Fibroblast of skin of back (primary cell): Measurements from ENCODE around the gene TBC1D10A.

Experiments
- DNase-seq: peaks from one replicate; pipeline ENCODE4 v3.0.0-alpha.2; 2013

TBC1D10A gene

GRCh38 chr22:30299322-30299721, 27.4 kb downstream of the TBC1D10A start:
- DNase-seq: no peak

GRCh38 chr22:30297991-30298701, 28.6 kb downstream of the TBC1D10A start:
- no peak for DNase-seq

- DNase-seq: no peak
These were observed 29.3 kb downstream of the TBC1D10A start for GRCh38 chr22:30297276-30297990.

GRCh38 chr22:30296833-30297232, 29.9 kb downstream of the TBC1D10A start:
- DNase-seq: no peak

GRCh38 chr22:30296324-30296723, 30.4 kb downstream of the TBC1D10A start:
- DNase-seq: no peak

DNA sequence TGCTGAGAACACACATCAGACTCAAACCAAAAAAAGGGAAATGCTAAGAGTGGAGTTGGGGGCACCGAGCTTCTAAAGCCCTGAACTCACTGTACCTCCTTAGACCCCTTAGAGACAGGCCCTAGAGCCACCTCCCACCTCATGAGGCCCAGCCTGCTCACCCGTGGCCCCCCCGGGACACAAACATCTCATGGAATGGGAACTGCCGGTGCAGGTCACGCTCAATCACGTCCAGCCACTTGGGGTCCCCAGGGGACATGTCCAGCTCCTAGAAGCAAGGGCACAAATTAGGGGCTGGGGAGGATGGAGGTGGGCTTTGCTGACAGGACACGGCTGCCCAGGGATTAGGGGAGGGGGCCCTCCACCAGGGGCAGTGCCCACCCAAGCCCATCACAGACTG, 31.2 kb downstream of the TBC1D10A start:
- no peak for DNase-seq

DNA sequence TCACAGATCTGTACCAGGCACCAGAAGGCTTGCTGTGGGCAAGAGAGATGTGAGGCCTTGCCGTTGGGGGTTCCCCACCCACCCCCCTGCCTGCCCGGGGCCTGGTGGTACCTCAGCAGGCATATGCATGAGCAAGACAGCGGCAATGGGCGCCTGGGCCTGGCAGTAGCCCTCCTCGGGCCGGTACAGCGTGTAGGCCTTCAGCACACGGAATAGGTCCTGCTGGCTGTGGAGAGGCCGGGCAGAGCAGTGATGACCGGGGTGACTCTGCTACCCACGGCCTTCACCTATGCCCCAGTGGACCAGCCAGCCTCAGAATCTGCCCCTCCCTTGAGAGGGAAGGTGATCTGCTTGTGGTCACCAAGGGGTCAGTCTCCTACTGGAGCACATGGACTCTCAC, 31.9 kb downstream of the TBC1D10A start:
- no peak for DNase-seq

GRCh38 chr22:30294066-30294465, 32.7 kb downstream of the TBC1D10A start:
- no peak for DNase-seq

DNA sequence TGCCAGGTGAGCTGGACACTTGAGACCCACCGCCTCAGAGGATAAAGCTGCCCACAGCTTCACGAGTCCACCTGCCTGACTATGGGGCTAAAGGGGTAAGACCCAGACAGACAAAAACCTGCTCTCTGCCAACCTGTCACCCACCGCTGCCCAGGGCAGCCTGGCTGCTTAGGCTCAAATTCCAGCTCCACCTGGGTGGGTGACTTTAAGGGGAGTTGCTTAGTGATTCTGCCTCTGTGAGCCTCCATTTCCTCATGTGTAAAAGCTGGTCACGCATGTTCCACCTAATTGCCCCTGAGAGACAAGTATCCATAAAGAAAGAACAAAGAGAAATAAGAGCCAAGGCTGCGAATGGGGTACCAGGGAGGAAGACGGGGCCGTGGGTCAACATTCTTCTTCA, 33.7 kb downstream of the TBC1D10A start:
- DNase-seq: no peak

DNA sequence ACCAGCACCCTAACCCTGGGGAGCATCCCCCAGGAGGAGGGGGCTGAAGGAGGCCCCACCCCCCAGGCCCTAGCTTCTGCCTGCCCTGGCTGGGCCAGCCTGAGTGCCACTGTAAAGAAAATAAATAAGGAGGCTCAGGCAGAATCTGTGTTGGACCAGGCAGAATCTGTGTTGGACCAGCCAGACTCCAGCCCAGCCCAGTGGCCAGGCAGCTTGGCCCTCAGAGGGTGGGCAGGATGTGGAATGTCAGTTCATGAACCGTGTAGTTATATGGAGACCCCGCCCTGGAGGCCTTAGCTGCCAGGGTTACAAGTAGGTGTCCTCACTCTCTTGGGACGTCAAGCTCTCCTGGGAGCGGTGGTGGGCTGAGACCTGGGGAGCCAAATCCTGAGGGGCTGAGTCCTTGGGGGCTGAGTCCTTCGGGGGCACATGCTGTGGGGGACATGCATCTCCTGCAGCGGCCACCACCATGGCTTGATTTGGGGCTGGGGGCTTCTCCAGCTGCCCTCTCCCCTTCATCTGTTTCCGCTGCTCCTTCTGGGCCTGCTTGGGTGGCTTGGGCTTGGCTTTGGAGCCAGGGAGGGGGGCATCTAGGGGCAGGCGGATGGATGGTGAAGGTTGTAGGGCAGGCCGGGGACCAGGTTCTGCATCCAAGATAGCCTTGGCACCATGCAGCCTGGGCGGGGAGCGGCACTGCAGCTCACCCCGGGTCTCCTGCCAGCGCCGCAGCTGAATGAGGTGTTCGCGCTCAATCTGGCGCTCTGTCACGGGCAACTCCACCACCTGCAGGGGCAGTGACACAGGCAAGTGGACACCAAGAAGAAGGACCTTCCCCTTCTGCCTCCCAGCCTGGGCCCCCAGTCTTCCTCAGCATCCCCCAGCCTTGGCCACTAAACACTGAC, 34.4 kb downstream of the TBC1D10A start:
- DNase-seq: no peak

GRCh38 chr22:30291058-30291892, 35.5 kb downstream of the TBC1D10A start:
- DNase-seq: peak; percentile 77

DNA sequence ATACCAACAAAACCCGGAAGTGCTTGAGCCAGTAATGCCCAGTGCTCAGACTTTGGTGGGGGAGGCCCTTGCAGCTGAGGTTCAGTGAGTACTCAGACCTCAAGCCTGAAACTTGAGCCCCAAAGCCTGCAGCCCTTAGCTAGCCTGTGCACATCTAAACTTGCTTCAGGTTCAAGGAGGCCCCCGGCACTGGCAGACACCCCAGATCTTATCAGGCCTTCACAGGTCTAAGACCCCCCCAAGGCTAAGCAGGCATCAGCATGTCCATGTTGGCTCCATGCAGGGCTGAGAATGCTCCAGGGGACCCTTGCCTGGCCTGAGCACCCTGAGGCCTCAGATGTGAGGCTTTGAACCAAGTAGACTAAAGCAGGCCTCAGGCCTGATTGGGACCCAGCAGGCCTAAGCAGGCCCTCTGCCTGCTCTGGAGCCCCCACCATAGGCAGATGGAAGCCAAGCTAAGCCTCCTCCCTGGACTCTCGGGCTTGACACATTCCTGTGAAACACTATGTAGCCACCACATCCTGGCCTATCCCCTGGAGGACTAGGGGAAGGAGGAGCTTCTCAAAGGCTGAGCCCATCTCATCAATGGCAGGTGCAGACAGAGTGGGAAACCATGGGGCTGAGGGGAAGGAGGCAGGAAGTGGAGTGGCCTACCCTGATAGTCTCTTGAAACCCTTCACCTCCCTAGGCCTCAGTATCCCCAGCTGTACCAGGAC, 36.2 kb downstream of the TBC1D10A start:
- peak; percentile 89 for DNase-seq

DNA sequence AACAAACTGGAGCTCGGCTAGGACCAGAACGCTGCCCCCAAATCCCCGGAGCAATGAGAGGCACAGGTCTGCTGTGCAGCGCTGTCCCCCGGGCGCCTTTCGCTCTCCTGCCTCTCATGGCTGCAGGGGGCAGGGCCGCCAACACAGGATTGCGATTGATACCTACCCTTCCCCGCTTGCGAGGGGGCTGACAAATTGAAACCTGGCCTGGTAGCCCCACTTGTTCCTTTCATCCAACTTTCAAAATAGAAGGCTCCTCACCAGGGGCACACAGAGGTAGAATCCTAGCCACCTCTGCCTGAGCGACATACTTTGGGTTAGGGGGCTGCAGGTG, 36.8 kb downstream of the TBC1D10A start:
- no peak for DNase-seq

- peak; percentile 98 for DNase-seq
These were observed 37.4 kb downstream of the TBC1D10A start, which contains the start of gene CASTOR1 for GRCh38 chr22:30289141-30289979. Gene CASTOR1 (minus strand): TSS chr22:30289505. CDS start chr22:30289497, 8 bp downstream.

GRCh38 chr22:30288419-30289140, 38.2 kb downstream of the TBC1D10A start:
- DNase-seq: no peak

DNA sequence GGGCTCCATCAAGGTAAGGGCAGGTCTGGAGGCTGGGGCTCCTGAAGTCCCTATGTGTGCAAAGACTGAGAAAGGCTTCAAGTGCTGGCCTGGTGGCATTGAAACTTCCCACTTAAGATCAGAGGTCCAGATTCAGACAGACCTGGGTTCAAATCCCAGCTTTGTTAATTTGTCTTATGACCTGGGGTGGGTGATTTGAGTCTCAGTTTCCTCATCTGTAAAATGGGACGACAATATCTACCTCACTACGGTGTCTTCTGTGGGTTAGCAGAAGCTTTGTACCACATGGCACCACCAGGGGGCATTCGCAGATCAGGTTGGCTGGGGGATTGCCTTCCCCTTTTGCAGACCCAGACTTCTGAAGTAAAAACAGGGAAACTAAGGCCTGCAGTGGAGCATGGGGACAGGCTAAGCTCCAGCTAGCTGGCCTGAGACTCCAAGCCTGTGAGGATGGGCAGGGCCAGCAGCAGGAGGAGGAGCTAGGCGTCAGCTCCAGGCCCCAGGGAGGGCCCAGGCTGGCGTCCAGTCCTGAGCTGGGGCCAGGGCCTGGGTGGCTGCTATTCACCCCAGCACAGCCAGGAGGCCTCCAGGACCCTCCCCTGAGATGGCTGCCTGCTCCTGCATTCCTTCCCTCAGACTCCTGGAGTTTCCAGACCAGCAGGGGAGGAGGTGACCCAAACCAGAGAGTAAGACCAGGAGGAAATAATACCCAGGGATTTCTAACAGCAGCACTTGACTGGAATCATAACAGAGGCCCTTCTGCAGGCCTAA, 38.9 kb downstream of the TBC1D10A start:
- DNase-seq: peak; percentile 93

GRCh38 chr22:30286813-30287647, 39.7 kb downstream of the TBC1D10A start:
- no peak for DNase-seq

- DNase-seq: no peak
These were observed 40.4 kb downstream of the TBC1D10A start for GRCh38 chr22:30286331-30286730.
